Mucosa of descending colon (tissue), 3 donors: ENCODE data around the gene KRT17. TPM values are rescaled to one million over a fixed set of nuclear protein-coding genes. Genes with fewer than 3 reads are reported as not detected.
A peak's percentile ranks its signal among the peaks of the same experiment; 100 is the strongest.
"Not testable (repeated sequence)": the region's sequence is repeated elsewhere in the genome, so short reads cannot be mapped to it uniquely, and the experiment has no call there.

ENCODE experiments used
- ATAC-seq: fragments of 200-7000 bp; cut with Tn5 transposase; one replicate; pipeline ENCODE4 v1.9.1; 2020; ENCODE audit warnings: mild to moderate bottlenecking, moderate library complexity
- DNase-seq, 3 donors: peaks; one replicate each; pipeline ENCODE4 v3.0.0-alpha.2; 2020
- H3K36me3 ChIP-seq: fragments of 200-600 bp; one replicate; pipeline ENCODE4 v1.8.0; 2021; ENCODE audit warnings: low read depth, mild to moderate bottlenecking
- H3K4me1 ChIP-seq: fragments of 200-600 bp; one replicate; pipeline ENCODE4 v1.8.0; 2021; ENCODE audit warnings: low read depth, mild to moderate bottlenecking
- H3K4me3 ChIP-seq: fragments of 200-600 bp; one replicate; pipeline ENCODE4 v1.8.0; 2021; ENCODE audit warnings: mild to moderate bottlenecking
- H3K9me3 ChIP-seq: fragments of 200-600 bp; one replicate; pipeline ENCODE4 v1.8.0; 2021; ENCODE audit warnings: mild to moderate bottlenecking
- intact Hi-C, 2 donors: fragments of 100-400 bp; cut with DNase I in 1 of 2; cut with micrococcal nuclease in 1 of 2; formaldehyde crosslinking; loops; one replicate each; pipeline versions ENCODE4 v1.11.0 to v1.11.1; 2022; cut with DNase I, micrococcal nuclease
- total RNA-seq, 3 donors: library from RNA; stranded (reverse); fragmentation: NEBNext Ultra II Directional in 2 of 3; extraction: Animal tissue kit (Norgen Biotek cat#: 25700) in 2 of 3; gene quantifications; one replicate each; pipeline versions ENCODE4 v1.2.1 to v1.2.4, GENCODE V29; 2021 to 2023
- TF ChIP-seq, protein P1 (sequence below): fragments of 200-600 bp; IDR thresholded peaks from one replicate; pipeline ENCODE4 v1.8.0; 2022; ENCODE audit warnings: antibody characterized with exemption, mild to moderate bottlenecking
- donor health status: DM: no; HTN: no; CAD: no; lungs with moderate emphysema.
- donor health status: DM: no; HTN: no; CAD: no.
- donor health status: DM: no; HTN: yes; CAD: no.

KRT17 gene
- total RNA-seq, 3 donors from 2014 or later = 0.76 TPM; not detected in 2

DNA sequence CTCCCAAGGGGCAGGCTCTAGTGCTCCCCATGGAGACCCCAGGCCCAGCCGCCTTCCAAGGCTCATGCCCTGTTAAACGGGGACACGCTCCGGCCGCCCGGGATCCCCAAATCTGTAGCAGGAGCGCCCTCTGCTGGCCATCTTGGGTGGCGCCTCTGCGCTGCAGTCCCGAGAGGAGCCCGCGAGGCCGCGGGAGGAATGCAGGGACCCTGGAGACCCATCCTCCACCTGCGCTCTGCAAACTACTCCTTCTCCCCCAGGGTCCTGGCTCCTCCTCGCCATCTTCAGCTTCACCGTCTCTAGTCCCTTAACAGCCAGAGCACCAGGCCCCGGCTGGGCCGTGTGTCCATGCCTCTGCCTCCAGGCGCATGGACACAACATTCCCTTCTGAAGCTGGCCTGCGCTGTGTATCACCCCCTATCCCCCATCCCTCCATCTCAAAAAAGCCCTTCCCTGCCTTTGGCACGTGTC, 23.6 kb upstream of the KRT17 start:
- H3K9me3 ChIP-seq = no peaks in the 10 kb centered on the region
- peaks cover 41% of the 10 kb centered on the region for H3K4me1 ChIP-seq
- intact Hi-C loops = loop anchor here in 1 of 2 donors (1.0 to 10.0 kb wide), 2 partner anchors 14 to 93 kb away; no protein-coding TSS in a partner anchor
- no peak overlapping the region for H3K4me3 ChIP-seq
- ATAC-seq (peak; percentile 72), DNase-seq (peak; percentile 90 to 96 (median 96))
- TF ChIP-seq, protein P1, sequence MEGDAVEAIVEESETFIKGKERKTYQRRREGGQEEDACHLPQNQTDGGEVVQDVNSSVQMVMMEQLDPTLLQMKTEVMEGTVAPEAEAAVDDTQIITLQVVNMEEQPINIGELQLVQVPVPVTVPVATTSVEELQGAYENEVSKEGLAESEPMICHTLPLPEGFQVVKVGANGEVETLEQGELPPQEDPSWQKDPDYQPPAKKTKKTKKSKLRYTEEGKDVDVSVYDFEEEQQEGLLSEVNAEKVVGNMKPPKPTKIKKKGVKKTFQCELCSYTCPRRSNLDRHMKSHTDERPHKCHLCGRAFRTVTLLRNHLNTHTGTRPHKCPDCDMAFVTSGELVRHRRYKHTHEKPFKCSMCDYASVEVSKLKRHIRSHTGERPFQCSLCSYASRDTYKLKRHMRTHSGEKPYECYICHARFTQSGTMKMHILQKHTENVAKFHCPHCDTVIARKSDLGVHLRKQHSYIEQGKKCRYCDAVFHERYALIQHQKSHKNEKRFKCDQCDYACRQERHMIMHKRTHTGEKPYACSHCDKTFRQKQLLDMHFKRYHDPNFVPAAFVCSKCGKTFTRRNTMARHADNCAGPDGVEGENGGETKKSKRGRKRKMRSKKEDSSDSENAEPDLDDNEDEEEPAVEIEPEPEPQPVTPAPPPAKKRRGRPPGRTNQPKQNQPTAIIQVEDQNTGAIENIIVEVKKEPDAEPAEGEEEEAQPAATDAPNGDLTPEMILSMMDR = peak; percentile 86
- H3K36me3 ChIP-seq = no peaks in the 10 kb centered on the region

DNA sequence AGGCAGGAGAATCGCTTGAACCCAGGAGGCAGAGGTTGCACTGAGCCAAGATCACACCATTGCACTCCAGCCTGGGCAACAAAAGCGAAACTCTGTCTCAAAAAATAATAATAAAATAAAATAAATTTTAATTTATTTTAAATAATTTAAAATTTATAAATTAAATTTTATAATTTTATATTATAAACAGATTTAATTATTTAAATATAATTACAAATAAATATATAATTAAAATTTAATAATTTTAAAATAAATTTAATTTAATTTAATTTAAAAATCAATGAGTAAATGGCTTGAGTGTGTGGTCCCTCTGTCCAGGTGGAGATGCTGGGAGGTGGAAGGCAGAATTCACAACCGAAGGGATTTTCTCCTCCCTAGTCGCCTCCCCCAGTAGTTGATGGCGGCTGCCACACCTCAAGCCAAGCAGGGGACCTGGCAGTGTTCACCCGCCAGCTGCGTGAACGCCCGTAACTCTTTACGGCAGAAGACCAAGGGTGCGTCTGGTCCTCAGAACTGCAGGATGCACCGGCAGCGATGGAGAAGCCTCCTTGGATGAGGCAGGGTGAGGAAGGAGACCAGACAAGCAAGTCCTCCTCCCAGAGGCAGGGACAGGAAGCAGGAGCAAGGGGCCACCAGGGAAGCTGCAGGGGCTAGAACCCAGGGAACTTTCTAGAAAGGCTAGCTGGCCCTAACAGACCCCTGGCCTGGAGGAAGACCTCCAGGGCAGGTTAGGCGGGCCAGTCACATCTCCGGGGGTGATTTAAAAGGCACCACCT, 22.9 kb upstream of the KRT17 start:
- peak in 1 of 3 donors; percentile 53 for DNase-seq
- intact Hi-C loops = loop anchor here in 1 of 2 donors (10.0 kb wide), 1 partner anchor 92 kb away; no protein-coding TSS in a partner anchor
- Histone ChIP-seq H3K9me3 (no peaks in the 10 kb centered on the region), H3K36me3 (no peaks in the 10 kb centered on the region), H3K4me1 (peaks cover 34% of the 10 kb centered on the region), H3K4me3 (no peak overlapping the region)
- TF ChIP-seq, protein P1 = no peak
- no peak for ATAC-seq

DNA sequence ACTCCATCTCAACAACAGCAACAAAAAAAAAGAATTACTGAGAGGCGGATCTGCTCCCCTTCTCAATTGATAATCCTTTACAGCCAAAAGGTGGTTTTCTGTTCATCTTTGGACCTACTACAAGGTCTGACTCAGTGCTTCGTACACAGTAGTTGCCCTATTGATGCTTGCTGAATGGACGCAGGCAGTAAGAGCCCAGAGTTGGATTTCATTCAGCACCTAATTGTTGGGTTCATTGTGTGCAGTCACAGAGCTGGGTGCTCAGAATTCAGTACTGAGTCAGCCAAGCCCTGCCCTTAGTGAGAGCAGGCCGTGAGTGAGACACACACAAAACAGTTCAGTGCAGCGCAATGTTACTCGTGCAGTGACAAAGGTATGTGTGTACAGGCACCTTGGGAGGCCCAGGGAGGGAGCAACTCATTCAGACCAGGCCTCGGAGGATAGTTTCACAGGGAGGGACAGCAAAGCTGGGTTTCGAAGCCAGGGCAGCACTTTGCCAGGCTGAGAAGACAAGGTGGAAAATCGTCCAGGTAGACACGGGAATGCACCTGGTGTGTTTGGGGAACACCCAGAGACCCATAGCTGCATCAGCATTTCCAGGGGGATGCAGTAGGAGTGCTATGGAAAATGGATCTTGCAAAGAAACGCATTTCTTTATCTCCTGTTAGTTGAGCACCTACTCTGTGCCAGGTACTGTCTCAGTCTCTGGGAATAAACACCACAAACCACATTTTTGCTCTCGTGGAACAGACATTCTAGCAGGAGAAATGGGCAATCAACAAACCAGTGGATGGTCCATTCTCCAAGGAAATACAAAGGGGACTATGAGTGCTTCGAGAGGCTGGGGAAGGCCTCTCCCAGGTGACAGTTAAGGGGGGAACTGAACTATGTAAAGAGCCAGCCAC, 18.1 kb upstream of the KRT17 start:
- no peak for DNase-seq
- intact Hi-C loops = loop anchor here in 1 of 2 donors (10.0 kb wide), 1 partner anchor 88 kb away; no protein-coding TSS in a partner anchor
- peaks cover 3% of the 10 kb centered on the region for H3K4me1 ChIP-seq
- no peak overlapping the region for H3K4me3 ChIP-seq
- no peaks in the 10 kb centered on the region for H3K36me3 ChIP-seq
- no peak for ATAC-seq
- TF ChIP-seq, protein P1 = no peak
- H3K9me3 ChIP-seq = no peaks in the 10 kb centered on the region

DNA sequence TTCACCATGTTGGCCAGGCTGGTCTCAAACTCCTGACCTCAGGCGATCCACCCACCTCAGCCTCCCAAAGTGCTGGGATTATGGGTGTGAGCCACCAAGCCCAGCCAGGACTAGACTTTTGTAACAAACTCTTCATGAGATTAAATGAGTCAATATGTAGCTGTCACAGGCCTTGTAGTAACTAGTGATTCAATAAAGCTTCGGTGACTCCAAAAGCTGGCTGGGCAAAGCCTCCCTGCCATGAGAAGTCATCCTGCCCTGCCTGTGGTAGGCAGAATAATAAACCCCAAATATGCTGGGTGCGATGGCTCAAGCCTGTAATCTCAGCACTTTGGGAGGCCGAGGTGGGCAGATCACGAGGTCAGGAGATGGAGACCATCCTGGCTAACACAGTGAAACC, 16.2 kb upstream of the KRT17 start:
- not testable (repeated sequence) for H3K36me3 ChIP-seq, H3K4me1 ChIP-seq, H3K4me3 ChIP-seq, DNase-seq, H3K9me3 ChIP-seq, ATAC-seq
- intact Hi-C loops = loop anchor here in 1 of 2 donors (10.0 kb wide), 1 partner anchor 86 kb away; no protein-coding TSS in a partner anchor

DNA sequence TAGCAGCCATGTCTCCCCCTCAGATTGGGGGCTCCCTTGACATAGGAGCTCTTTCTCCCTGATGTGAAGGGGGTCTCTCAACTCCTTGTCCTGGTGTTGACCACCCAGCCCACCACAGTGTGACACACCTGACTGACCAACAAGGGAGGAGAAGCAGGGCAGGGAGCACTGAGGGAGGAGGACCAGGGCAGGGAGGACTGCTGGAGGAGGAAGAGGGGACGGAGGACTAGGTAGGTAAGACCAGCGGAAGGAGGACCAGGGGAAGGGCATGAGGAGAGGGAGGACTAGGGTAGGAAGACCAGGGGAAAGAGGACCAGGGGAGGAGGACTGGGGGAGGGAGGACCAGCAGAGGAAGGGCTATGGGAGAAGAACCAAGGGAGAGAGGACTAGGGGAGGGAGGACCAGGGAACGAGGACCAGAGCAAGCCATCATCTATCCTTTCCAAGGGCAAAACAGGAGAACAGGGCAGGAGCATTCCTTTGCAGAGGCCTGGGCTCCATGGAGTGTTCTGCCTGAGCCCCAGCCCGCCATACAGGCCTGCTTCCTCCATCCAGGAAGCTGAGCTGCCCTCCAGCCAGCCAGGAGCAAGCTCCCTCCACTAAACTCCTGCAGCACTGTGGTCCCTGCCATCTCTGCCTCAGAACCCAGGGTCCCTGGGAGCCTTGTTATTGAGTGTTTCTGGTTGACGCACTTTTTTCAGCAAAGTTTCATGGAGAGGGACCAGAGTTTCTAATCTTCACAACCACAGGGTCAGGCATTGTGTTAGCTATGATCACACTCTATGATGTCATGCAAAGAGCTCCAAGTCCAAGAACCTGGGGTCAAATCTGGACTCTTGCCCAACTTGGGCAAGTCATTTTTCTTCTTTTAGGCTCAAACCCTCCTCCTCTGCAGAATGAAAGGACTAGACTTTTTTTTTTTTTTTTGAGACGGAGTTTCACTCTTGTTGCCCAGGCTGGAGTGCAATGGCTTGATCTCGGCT, 15.4 kb upstream of the KRT17 start:
- intact Hi-C loops = loop anchor here (10.0 kb wide), 2 partner anchors 85 to 95 kb away; no protein-coding TSS in a partner anchor
- no peak for ATAC-seq

More for the DNA sequence above, 15.4 kb upstream of the KRT17 start:
- DNase-seq = no peak
- Histone ChIP-seq H3K4me1 (no peaks in the 10 kb centered on the region), H3K4me3 (no peak overlapping the region), H3K36me3 (no peaks in the 10 kb centered on the region), H3K9me3 (no peaks in the 10 kb centered on the region)
- TF ChIP-seq, protein P1 = no peak
